A549 treated with AZD9567 at 1 μM for 4 hours (cell line): ENCODE results near the gene CDC14B. TPM values are rescaled to one million over a fixed set of nuclear protein-coding genes. Genes with fewer than 3 reads are reported as not detected.

Source experiments
- total RNA-seq: library from RNA; stranded (reverse); fragments of 200-300 nt; extraction: Qiagen RNA extraction; gene quantifications from 5 replicates; pipeline ENCODE4 v1.2.3, GENCODE V29; 2022; ENCODE audit not compliant: insufficient read depth

The CDC14B gene
- total RNA-seq = 8.6 to 15.1 TPM (median 10.6 TPM) in 5 replicates

GRCh38 chr9:96619491-96620180 is at the start of gene CDC14B:
Gene CDC14B, minus strand, starts transcription at chr9:96619843. Its CDS starts 465 bp downstream, at chr9:96619378.

GRCh38 chr9:96655198-96655851 is 35.7 kb upstream of the CDC14B start, which contains the start of gene PRXL2C:
Gene PRXL2C, minus strand, starts transcription at chr9:96655317. Its CDS starts 36 bp downstream, at chr9:96655281.

Other genes with a start within 250 kb of the CDC14B start
- 14.9 to 19.5 TPM (median 19.1 TPM) in 5 replicates for gene SLC35D2, start 236.1 kb downstream of the CDC14B start, total RNA-seq
- gene ZNF367, start 201.5 kb downstream of the CDC14B start, total RNA-seq = 5.2 to 6.8 TPM (median 5.6 TPM) in 5 replicates
- gene HABP4, start 169.7 kb downstream of the CDC14B start, total RNA-seq = 15.0 to 18.1 TPM (median 16.9 TPM) in 5 replicates
- gene PRXL2C, start 35.5 kb upstream of the CDC14B start, total RNA-seq = 14.0 to 17.7 TPM (median 17.0 TPM) in 5 replicates
- gene ZNF510, start 158.2 kb upstream of the CDC14B start, total RNA-seq = 3.6 to 9.0 TPM (median 5.2 TPM) in 5 replicates
- 0.76 to 2.2 TPM (median 1.9 TPM) in 5 replicates for gene ZNF782, start 234.7 kb upstream of the CDC14B start, total RNA-seq